Fibroblast of the aortic adventitia (primary cell): Measurements from ENCODE around the gene P3H2. TPM values are rescaled to one million over a fixed set of nuclear protein-coding genes. Genes with fewer than 3 reads are reported as not detected.

Source experiments
- DNase-seq: peaks from one replicate; pipeline ENCODE4 v3.0.0-alpha.2; 2010; ENCODE audit warnings: low read depth
- H3K4me3 ChIP-seq: 2 replicates; pipeline ENCODE4 v1.5.1; 2011; ENCODE audit warnings: low read depth, mild to moderate bottlenecking, control low read depth, low read length, moderate library complexity
- CTCF ChIP-seq: IDR thresholded peaks from 2 replicates; pipeline ENCODE4 v1.5.1; 2011; ENCODE audit warnings: mild to moderate bottlenecking, low read length, control low read depth, inconsistent platforms; ENCODE audit not compliant: insufficient read depth
- total RNA-seq: library from RNA; depleted of rRNA; stranded (reverse); fragments of >200 nt; gene quantifications from 2 replicates; pipeline ENCODE4 v1.2.3, GENCODE V29; 2012; ENCODE audit warnings: low replicate concordance

P3H2 gene
- total RNA-seq, 1 donor = 4.0 TPM

DNA sequence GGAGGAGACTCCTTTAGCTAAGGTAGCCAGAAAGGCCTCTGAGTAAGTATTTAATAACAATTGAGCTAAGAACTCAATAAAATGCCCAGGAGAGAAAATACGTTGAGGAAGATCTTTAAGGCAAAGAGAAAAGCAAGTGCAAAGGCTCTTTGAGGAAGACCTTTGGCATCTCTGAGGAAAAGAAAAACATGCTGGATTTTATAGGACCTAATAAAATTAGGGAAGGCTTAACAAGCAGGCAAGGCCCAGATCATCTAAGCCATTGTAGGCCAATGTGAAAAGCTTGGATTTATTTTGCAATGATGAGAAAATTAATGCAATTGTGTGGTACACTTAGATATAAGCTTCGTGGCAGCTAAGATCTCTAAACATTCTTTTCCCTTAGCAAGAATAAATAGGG, 75.7 kb downstream of the P3H2 start:
- no peak for DNase-seq
- TF ChIP-seq CTCF = no peak
- H3K4me3 ChIP-seq = no peak overlapping the region

DNA sequence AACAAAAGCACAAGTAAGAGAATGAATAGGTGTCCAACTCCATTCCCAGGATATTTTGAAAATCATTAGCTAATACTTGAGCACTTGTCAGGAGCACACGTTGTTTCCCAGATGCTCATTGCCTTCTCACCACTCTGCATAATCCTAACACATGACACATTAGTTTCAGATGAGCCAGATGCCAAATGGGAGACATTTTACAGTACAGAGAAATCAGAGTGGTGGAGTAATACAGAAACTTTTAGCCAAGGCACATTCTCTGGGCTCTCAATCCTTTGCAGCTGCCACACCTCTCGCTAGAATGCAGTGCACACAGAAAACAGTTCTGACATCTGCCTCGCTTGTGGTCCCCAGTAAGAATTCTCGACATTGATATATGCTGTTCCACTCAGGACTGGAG, 76.6 kb downstream of the P3H2 start:
- no peak for TF ChIP-seq CTCF
- H3K4me3 ChIP-seq = no peak overlapping the region
- peak; percentile 50 for DNase-seq

DNA sequence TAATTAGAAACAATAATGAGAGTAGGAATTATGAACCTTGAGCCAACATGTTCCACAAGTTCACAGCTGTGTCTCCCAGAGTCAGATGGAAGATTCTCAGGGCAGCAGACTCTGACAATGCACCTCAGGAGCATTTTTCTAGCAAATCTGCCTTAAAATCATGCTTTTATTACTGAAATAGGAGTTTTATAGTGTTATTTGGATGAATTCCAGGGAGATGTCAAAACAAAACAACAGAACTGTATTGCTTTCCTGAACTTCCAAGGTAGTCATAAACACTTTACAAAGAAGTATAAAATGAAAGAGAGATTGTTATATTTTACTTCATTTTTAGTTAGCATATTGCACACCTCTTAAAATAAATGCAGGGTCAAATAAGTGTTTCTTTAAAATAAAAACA, 77.0 kb downstream of the P3H2 start:
- no peak for TF ChIP-seq CTCF
- no peak for DNase-seq
- H3K4me3 ChIP-seq = no peak overlapping the region

DNA sequence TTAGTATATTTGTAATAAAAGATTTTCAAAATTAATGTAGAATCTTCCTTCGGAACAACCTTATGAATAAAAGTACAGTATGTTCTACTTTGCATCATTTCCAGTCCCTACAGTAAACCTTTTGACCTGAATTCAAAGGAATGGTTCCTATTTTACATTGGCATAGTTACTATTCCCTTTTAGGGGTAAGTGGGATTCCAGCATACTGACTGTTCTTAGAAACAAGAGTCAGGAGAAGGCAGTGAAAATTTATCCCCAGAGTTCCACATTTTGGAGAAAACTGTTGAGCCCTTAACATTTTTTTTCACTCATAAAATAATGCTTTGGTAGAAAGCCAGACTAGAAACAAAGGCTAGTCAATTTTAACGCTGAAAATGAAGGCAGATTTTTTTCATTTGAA, 78.1 kb downstream of the P3H2 start:
- TF ChIP-seq CTCF = no peak
- no peak overlapping the region for H3K4me3 ChIP-seq
- no peak for DNase-seq

DNA sequence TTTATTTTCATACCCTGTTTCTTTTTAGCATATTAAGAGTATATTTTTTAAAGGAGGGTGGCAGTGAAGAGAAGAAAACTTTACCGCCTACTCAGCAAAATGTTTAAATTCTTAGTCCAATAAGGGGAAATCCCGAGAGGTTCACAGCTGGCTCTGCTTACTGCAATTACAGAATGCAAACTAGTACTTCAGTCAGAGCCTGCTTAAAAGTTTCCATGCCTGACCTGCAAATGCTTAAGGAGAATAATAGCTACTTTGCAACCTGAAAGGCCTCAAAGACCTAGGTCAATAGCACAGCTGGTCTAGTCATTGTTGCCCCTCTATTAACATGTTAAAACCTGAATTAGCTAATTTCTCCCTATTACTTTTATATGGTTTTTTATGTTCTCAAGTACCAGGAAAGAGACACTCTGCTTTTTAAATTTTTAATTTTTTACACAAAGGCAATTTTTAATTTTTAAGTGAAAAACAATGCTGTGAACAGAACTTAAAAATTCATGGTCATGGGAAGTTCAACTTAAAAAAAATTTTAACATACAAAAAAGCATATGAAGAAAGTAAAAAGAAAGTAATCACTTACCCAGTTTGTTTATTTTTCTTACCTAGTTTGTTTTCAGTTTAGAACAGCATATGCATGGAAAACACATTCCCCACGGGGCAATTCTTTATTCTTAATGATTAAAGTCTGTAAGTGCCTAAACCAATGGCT, 79.2 kb downstream of the P3H2 start:
- no peak for TF ChIP-seq CTCF
- peak; percentile 50 for DNase-seq
- no peak overlapping the region for H3K4me3 ChIP-seq

- no peak for DNase-seq
- no peak overlapping the region for H3K4me3 ChIP-seq
- TF ChIP-seq CTCF = no peak
Observed at GRCh38 chr3:190040145-190040544, 80.6 kb downstream of the P3H2 start.
